Measurements from ENCODE around the gene OTOF.
A peak's percentile ranks its signal among the peaks of the same experiment; 100 is the strongest.

OTOF gene

GRCh38 chr2:26464390-26465265 lies 13.3 kb downstream of the OTOF start:
- DNase-seq = no peak

- DNase-seq = no peak
Measured at GRCh38 chr2:26463244-26464192, 14.4 kb downstream of the OTOF start.

- DNase-seq = peak; percentile 29
Measured at GRCh38 chr2:26462511-26463243, 15.2 kb downstream of the OTOF start.

DNA sequence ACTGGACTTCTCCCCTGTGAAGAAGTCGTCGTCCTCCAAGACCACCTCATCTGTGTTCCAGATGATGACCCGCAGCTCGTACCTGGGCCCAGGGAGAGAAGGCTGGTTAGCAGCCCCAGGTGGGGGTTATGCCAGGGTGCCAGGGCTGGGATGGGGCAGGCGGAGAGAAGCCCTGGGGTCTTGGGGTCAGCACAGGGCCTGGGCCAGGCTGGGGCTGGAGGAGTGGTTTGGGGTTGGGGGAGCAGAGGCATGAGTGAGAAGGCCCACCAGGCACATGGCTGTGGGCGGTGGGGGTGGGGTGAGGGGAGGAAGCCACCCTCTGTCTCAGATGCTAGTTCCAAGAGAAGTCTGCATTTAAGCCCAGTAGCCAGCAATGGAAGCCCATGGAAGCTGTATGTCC lies 15.8 kb downstream of the OTOF start:
- no peak for DNase-seq

DNA sequence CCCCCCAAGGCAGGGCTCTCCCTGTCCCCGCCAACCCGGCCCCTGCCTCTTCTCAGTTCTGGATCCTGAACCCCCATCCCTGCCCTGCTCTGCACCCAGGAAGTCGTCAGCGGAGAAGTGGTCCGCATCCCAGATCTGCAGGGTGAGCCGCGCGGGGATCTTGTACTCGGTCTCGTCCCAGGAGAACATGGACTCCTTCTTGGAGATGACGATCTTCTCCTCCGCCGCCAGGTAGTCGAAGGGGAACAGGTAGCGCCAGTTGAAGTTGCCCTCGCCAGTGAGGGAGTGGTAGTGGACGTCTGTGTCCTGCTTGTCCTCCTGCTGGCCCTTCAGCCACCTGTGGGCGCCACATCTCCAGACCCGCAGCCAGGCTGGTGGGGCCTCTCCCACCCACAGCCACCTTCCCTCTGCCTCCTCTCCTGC lies 16.3 kb downstream of the OTOF start:
- DNase-seq = no peak

GRCh38 chr2:26460613-26461031 lies 17.3 kb downstream of the OTOF start:
- no peak for DNase-seq

- DNase-seq = no peak
Measured at GRCh38 chr2:26459991-26460612, 17.8 kb downstream of the OTOF start.

DNA sequence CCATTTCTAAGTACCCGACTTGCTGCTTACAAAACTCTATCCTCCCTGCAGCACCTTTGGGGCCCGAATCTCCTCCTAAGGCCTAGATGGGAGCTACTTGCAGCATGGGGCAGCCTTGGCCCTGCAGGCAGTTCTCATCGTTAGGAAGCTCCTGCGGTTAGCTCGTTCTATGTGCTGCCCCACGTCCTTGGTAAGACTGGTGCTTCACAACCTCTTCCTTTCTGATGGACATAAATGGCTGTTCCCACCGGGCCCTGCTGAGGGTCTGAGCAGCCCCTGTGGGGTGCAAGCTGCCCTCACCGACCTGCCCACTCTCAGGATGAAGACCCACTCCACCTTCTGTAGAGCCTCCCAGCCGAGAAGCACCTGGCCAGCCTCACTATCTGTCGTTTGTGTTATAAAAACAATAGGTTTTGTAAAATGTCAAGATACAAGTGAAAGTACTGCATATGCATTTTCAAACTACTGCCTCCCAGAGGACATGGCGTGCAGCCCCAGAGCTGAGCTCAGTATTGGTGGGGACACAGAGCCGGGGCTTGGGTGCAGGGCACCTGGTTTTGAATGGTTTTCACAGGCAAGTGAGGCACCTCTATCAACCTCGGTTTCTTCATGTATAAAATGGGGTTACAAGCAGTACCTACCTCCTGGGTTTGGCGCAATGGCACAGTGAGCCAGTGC lies 19.4 kb downstream of the OTOF start:
- no peak for DNase-seq

DNA sequence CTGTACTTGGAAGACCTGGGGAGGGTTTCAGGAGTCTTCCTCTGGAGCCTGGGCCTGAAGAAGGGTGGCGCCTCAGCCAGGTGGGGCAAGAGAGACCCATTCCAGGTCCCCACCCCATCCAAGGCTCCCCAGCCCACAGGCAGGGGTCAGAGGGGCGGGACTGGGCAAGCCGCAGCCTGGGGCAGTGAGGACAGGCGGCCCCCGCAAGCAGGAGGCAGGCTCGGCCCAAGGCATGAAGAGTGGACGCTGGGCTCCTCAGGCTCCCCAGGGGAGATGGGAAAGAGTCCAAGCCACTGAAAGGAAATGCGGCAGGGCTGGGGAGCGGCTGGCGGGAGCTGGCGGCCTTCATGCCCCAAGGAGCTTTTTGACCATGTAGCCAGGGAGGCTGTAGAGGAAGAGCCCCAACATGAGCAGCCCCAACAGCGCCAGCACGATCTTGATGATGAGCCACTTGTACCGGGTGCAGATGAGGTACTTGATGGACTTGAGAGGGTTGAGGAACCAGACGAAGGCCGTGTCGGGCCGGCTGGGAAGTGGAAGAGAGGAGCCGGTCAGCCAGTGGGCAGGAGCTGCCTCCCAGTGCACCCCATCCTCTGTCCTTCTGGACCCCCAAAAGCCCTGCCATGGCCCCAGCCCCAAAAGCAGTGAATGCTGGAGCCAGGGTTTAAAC lies 20.1 kb downstream of the OTOF start:
- DNase-seq = no peak

- DNase-seq = no peak
Measured at GRCh38 chr2:26457251-26457666, 20.7 kb downstream of the OTOF start.

DNA sequence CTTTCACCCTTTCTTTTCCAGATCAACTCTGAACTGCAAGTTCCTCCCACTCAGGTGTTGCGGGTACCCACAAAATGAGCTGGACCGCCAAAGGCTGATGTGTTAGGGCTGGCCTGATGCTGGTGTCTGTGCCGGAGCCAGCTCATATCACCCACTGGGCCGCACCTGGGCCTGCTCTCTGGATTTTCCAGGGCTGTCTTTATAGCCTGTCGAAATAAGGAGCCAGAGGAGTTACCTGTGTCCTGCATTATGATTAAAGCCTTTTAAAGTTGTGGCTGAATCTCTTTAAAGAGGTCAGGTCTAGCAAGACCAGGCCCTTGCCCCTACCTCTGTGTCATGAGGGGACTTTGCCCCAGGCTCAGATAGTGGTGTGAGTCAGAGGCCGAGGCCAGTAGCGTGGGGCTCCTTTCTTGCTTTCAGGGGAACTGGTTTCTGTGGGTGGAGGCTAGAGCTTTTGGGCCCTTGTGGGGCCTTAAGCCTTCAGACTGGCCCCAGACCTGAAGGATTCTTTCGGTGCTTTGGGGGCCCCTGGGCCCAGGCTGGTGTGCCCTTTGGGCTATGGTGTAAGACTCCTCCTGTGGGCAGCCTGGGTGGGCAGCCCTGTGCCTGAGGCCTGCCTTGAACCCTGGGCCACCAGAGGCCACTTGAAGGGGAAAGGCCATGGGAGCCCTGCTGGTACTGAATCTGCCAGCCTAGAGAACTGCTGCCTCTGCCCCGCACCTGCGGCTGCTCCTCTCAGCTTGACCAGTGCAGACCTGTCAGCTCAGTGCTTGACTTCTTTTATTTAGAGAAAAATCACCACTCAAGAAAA lies 21.3 kb downstream of the OTOF start:
- no peak for DNase-seq

- DNase-seq = no peak
Measured at GRCh38 chr2:26455670-26456439, 22.1 kb downstream of the OTOF start.

DNA sequence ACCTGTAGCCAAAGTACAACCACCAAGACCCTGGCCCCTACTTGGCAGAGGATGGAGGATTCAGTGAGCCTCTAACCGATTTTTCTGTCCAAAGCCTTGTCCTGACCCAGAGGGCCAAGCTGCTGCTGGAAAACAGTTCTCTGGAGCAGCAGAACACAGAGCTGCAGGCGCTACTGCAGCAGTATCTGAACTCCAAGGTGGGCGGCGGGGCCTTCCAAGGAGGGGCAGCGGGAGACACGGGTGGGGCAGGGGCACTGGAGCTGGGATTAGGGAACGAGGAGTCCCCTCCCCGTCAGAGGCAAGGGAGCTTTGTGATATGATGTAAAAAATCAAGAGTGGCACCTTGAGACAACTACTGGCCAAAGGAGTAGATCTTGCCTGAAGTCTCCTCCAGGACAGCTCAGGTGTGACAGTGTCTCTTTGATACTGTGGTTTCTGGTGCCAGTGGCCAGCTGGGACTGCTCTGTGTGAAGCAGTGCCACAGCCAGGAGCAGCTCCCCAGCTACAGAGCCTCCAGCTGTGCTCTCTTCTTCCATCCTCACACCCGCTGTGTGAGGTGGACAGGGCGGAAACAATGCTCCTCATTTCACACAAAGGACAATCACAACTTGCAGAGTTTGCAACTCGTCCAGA lies 22.8 kb downstream of the OTOF start:
- DNase-seq = no peak

- DNase-seq = no peak
Measured at GRCh38 chr2:26454561-26455001, 23.3 kb downstream of the OTOF start.

DNA sequence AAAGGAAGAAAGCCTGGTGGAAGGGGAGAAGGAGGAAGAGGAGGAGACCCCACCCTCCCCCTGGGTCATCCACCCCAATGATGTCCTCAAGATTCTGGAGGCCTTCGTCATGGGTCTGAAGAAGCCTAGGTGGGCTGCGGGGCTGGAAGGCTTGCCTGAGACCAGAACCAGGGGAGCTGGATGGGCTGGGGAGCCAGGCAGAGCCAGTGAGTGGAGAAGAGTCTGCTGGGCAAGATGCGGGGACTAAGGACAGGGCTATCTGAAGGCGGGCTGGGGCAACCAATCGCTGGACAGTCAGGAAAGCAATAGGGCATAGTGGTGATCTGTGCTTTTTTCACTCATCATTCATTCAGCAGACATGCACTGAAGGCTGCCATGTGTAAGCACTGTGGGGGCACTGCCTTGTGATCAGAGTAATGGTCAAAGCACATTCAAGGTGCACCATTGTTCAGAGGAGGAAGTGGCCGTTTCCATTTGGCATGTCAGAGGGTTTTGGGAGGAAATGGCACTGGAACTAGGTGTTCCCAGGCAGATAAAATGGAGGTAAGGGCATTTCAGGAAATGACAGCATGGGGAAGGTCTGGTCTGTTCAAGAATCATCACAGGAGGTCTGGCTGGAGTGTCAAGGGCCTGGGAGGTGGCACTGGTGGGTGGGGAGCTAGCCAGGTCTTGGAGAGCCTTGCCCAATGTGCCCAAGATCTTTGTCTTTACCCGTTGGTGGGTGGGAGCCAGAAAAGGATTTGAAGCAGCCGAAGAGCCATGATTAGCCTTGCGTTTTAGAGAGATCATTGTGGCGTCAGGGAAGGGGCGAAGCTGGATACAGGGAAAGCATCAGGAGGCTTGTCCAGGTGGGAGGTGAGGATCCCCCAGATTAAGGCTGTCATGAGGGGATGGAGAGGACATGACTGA lies 24.2 kb downstream of the OTOF start:
- DNase-seq = no peak

DNA sequence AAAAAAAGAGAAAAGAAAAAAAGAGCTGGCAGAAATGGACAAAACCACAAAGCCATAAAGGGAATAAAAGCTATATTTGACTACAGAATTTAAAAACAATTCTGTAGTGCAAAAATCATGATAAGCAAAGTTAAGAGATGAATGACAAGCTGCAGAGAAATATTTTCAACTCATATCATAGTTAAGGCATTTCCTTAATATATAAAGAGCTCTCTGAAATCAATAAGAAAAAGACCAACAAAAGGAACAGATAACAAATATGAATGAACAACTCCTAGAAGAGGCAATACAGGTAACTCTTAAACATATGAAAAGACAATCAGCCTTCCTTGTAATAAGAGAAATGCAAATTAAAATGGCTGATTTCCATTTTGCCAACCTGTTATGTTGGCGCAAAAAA lies 26.2 kb downstream of the OTOF start:
- DNase-seq = no peak

DNA sequence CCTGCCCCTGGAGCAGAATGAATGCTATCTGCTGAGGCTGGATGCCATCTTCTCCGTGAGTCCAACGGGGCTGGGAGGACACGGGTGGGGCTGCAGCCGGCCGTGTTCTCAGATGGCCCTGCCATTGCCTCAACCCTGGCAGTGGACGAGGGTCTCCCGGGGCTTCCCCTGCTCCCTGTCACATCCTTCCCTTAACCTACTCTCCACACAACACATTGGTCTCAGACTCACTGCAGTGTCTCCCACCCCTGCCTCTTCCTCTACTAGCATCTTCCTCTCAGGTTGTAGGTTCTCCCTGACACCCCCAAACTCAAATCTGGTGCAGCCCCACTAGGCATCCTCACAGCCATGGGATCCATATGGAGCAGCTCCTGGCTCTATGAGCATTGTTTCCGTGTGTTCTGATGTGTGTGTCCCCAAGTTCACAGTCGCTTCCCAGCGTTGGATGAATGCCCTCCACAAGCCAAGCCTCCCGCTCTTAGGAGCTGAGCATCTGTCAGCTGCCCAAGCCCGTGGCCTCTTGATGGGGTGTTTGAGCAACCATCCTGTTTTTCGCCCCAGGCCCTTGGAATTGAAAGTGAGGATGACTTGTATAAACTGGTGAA lies 27.8 kb downstream of the OTOF start:
- no peak for DNase-seq
